H9 (cell line): ENCODE measurements around the gene SPTLC3. TPM values are rescaled to one million over a fixed set of nuclear protein-coding genes. Genes with fewer than 3 reads are reported as not detected.

Experiments
- DNase-seq: peaks from one replicate; pipeline ENCODE4 v3.0.0-alpha.2; 2017
- H2AFZ ChIP-seq: one replicate; pipeline ENCODE4 v1.6.1; 2013; ENCODE audit warnings: mild to moderate bottlenecking, low read length, control low read depth, moderate library complexity
- H2AK5ac ChIP-seq: 2 replicates; pipeline ENCODE4 v1.6.1; 2013; ENCODE audit warnings: low read length, control low read depth, mixed read lengths; ENCODE audit not compliant: insufficient read length
- H2BK120ac ChIP-seq: one replicate; pipeline ENCODE4 v1.6.1; 2013; ENCODE audit warnings: low read depth, mild to moderate bottlenecking, low read length, control low read depth, inconsistent platforms; ENCODE audit not compliant: poor library complexity, severe bottlenecking
- H2BK12ac ChIP-seq: 2 replicates; pipeline ENCODE4 v1.6.1; 2013; ENCODE audit warnings: low read length, control low read depth, mixed read lengths, low read depth; ENCODE audit not compliant: insufficient read length
- H2BK15ac ChIP-seq: 2 replicates; pipeline ENCODE4 v1.6.1; 2013; ENCODE audit warnings: low read depth, low read length, control low read depth
- H2BK20ac ChIP-seq: one replicate; pipeline ENCODE4 v1.6.1; 2013; ENCODE audit warnings: low read depth, mild to moderate bottlenecking, low read length, control low read depth, inconsistent platforms; ENCODE audit not compliant: poor library complexity, severe bottlenecking
- H2BK5ac ChIP-seq: 2 replicates; pipeline ENCODE4 v1.6.1; 2013; ENCODE audit warnings: low read length, control low read depth, mixed read lengths; ENCODE audit not compliant: insufficient read length
- H3K14ac ChIP-seq: 2 replicates; pipeline ENCODE4 v1.6.1; 2013; ENCODE audit warnings: low read length, control low read depth; ENCODE audit not compliant: insufficient read depth
- H3K18ac ChIP-seq: 2 replicates; pipeline ENCODE4 v1.6.1; 2013; ENCODE audit warnings: low read depth, mild to moderate bottlenecking, mixed read lengths, low read length, control low read depth; ENCODE audit not compliant: insufficient read length
- H3K23ac ChIP-seq: 2 replicates; pipeline ENCODE4 v1.6.1; 2013; ENCODE audit warnings: low read length, control low read depth, mixed read lengths, low read depth; ENCODE audit not compliant: insufficient read length
- H3K23me2 ChIP-seq: 2 replicates; pipeline ENCODE4 v1.6.1; 2013; ENCODE audit warnings: low read depth, mild to moderate bottlenecking, mixed read lengths, low read length, control low read depth; ENCODE audit not compliant: insufficient read length, poor library complexity, severe bottlenecking
- H3K27ac ChIP-seq: 2 replicates; pipeline ENCODE4 v1.5.1; 2013; ENCODE audit warnings: low read length, control low read depth, mixed read lengths, low read depth; ENCODE audit not compliant: insufficient read length
- H3K27me3 ChIP-seq: 2 replicates; pipeline ENCODE4 v1.6.1; 2013; ENCODE audit warnings: low read length, control low read depth, inconsistent platforms; ENCODE audit not compliant: insufficient read depth
- H3K4ac ChIP-seq: 2 replicates; pipeline ENCODE4 v1.6.1; 2013; ENCODE audit warnings: low read depth, mild to moderate bottlenecking, control low read depth, inconsistent platforms, low read length, moderate library complexity
- H3K4me1 ChIP-seq: 2 replicates; pipeline ENCODE4 v1.6.1; 2013; ENCODE audit warnings: low read length, control low read depth, inconsistent platforms; ENCODE audit not compliant: insufficient read depth
- H3K4me2 ChIP-seq: 2 replicates; pipeline ENCODE4 v1.6.1; 2013; ENCODE audit warnings: low read length, control low read depth, mixed read lengths; ENCODE audit not compliant: insufficient read length, insufficient read depth
- H3K56ac ChIP-seq: 2 replicates; pipeline ENCODE4 v1.6.1; 2013; ENCODE audit warnings: low read depth, mild to moderate bottlenecking, mixed read lengths, low read length, control low read depth; ENCODE audit not compliant: insufficient read length
- H3K79me1 ChIP-seq: 2 replicates; pipeline ENCODE4 v1.6.1; 2013; ENCODE audit warnings: low read depth, mild to moderate bottlenecking, moderate library complexity, low read length, control low read depth, inconsistent platforms; ENCODE audit not compliant: insufficient read depth, poor library complexity, severe bottlenecking
- H3K79me2 ChIP-seq: 2 replicates; pipeline ENCODE4 v1.6.1; 2013; ENCODE audit warnings: low read length, control low read depth, inconsistent platforms; ENCODE audit not compliant: insufficient read depth
- H3K9ac ChIP-seq: 2 replicates; pipeline ENCODE4 v1.6.1; 2013; ENCODE audit warnings: low read length, control low read depth, mixed read lengths; ENCODE audit not compliant: insufficient read length; ENCODE audit errors: extremely low read depth
- H3K9me3 ChIP-seq: one replicate; pipeline ENCODE4 v1.6.1; 2013; ENCODE audit warnings: low read depth, low read length, inconsistent platforms; ENCODE audit not compliant: control insufficient read depth
- H3T11ph ChIP-seq: one replicate; pipeline ENCODE4 v1.6.1; 2013; ENCODE audit warnings: mild to moderate bottlenecking, low read length, control low read depth, inconsistent platforms
- H4K20me1 ChIP-seq: one replicate; pipeline ENCODE4 v1.6.1; 2013; ENCODE audit not compliant: control insufficient read depth, insufficient read length, insufficient read depth
- H4K5ac ChIP-seq: 2 replicates; pipeline ENCODE4 v1.6.1; 2013; ENCODE audit warnings: low read depth, mild to moderate bottlenecking, mixed read lengths, low read length, control low read depth; ENCODE audit not compliant: insufficient read length
- H4K8ac ChIP-seq: replicated peaks from 2 replicates; pipeline ENCODE4 v1.6.1; 2013; ENCODE audit warnings: low read length, control low read depth, mixed read lengths, low read depth; ENCODE audit not compliant: insufficient read length
- H4K91ac ChIP-seq: 2 replicates; pipeline ENCODE4 v1.6.1; 2013; ENCODE audit warnings: low read depth, mild to moderate bottlenecking, moderate library complexity, mixed read lengths, low read length, control low read depth; ENCODE audit not compliant: insufficient read length
- H3K27ac Mint-ChIP-seq, 3 experiments: 2 replicates in 2 of 3; 3 replicates in 1 of 3; pipeline ENCODE4 v1.8.0; 2020 to 2021; ENCODE audit warnings: mixed read lengths in 3 of 3, mild to moderate bottlenecking in 1 of 3, moderate library complexity in 1 of 3
- H3K27me3 Mint-ChIP-seq: 2 replicates; pipeline ENCODE4 v1.8.0; 2021; ENCODE audit warnings: low read depth, mild to moderate bottlenecking, moderate library complexity, mixed read lengths
- H3K36me3 Mint-ChIP-seq, 3 experiments: 2 replicates in 2 of 3; 3 replicates in 1 of 3; pipeline ENCODE4 v1.8.0; 2020 to 2021; ENCODE audit warnings: low read depth in 3 of 3, mixed read lengths in 3 of 3; ENCODE audit not compliant: insufficient read depth in 1 of 3
- H3K4me1 Mint-ChIP-seq, 2 experiments: 2 replicates each; pipeline ENCODE4 v1.8.0; 2020; ENCODE audit warnings: mixed read lengths in 2 of 2
- H3K4me3 Mint-ChIP-seq, 2 experiments: 2 replicates in 1 of 2; 3 replicates in 1 of 2; pipeline ENCODE4 v1.8.0; 2020 to 2021; ENCODE audit warnings: mild to moderate bottlenecking in 2 of 2, mixed read lengths in 2 of 2, moderate library complexity in 1 of 2
- H3K9me3 Mint-ChIP-seq, 2 experiments: 2 replicates in 1 of 2; 3 replicates in 1 of 2; pipeline ENCODE4 v1.8.0; 2020; ENCODE audit warnings: mild to moderate bottlenecking in 2 of 2, mixed read lengths in 2 of 2, moderate library complexity in 1 of 2
- CTCF ChIP-seq: fragments of 200-600 bp; sonication (generic); conservative IDR thresholded peaks from 3 replicates; pipeline ENCODE4 v1.8.0; 2021; ENCODE audit warnings: antibody characterized with exemption, mild to moderate bottlenecking
- WGBS: extraction: QIAGEN DNeasy Blood & Tissue Kit; methylation state at CpG from one replicate; pipeline ENCODE4 v1.1.7; 2013; ENCODE audit warnings: missing lambda C conversion rate, low lambda C conversion rate, mixed read lengths; ENCODE audit not compliant: insufficient read length; ENCODE audit errors: extremely low coverage; 5-methylcytosine and 5-hydroxymethylcytosine counted together
- total RNA-seq: library from RNA; stranded (reverse); gene quantifications from 2 replicates; pipeline ENCODE4 v1.2.1, GENCODE V29; 2021

The SPTLC3 gene
- total RNA-seq, 1 experiment from 2014 or later, result 0.68 TPM

- no peak overlapping the region for H3K18ac ChIP-seq
- H3K27ac ChIP-seq, result no peak overlapping the region
Measured at GRCh38 chr20:12976720-12977309, 32.0 kb upstream of the SPTLC3 start.

More at GRCh38 chr20:12976720-12977309, 32.0 kb upstream of the SPTLC3 start:
- TF ChIP-seq CTCF, result no peak
- Mint-ChIP-seq H3K36me3 (no peaks in the 10 kb centered on the region), H3K4me1 (peaks cover 3% of the 10 kb centered on the region in 2 experiments; a peak in 3 of 4 replicates), H3K4me3 (no peak overlapping the region), H3K27ac (no peak overlapping the region; a peak in 1 of 7 replicates), H3K9me3 (no peaks in the 10 kb centered on the region), H3K27me3 (peaks cover 2% of the 10 kb centered on the region; the same call in 1 of the 2 replicates)
- no peak overlapping the region for H3K4me2 ChIP-seq
- H3K23ac ChIP-seq, result no peak overlapping the region
- H2BK12ac ChIP-seq, result no peak overlapping the region
- no CpG with 5 or more reads among the region's 6 CpGs for WGBS
- no peak overlapping the region for H3K4ac ChIP-seq
- no peak overlapping the region for H3T11ph ChIP-seq
- no peaks in the 10 kb centered on the region for H4K20me1 ChIP-seq
- H3K56ac ChIP-seq, result no peak overlapping the region
- no peak overlapping the region for H2BK15ac ChIP-seq
- no peak overlapping the region for H2BK120ac ChIP-seq
- H3K27me3 ChIP-seq, result no peaks in the 10 kb centered on the region
- no peak overlapping the region for H4K5ac ChIP-seq
- no peak overlapping the region for H2BK5ac ChIP-seq
- no peak overlapping the region for H4K91ac ChIP-seq
- no peak overlapping the region for H3K14ac ChIP-seq
- no peak overlapping the region for H2BK20ac ChIP-seq
- H3K9ac ChIP-seq, result no peak overlapping the region
- H2AFZ ChIP-seq, result no peak overlapping the region
- H3K23me2 ChIP-seq, result no peaks in the 10 kb centered on the region
- H3K4me1 ChIP-seq, result no peaks in the 10 kb centered on the region; the same call in 1 of the 2 replicates
- no peaks in the 10 kb centered on the region for H3K9me3 ChIP-seq
- no peak overlapping the region for H4K8ac ChIP-seq
- no peaks in the 10 kb centered on the region for H3K79me1 ChIP-seq
- DNase-seq, result no peak
- no peaks in the 10 kb centered on the region for H3K79me2 ChIP-seq
- no peak overlapping the region for H2AK5ac ChIP-seq
